Suprapubic skin (tissue), 4 donors: ENCODE data around the gene EVL. TPM values are rescaled to one million over a fixed set of nuclear protein-coding genes. Genes with fewer than 3 reads are reported as not detected.
A peak's percentile ranks its signal among the peaks of the same experiment; 100 is the strongest.

Experiments used
- DNase-seq, 2 donors: peaks; one replicate each; pipeline ENCODE4 v3.0.0-alpha.2; 2019; ENCODE audit warnings: low spot score in 2 of 2
- H3K27ac ChIP-seq: fragments of 200-600 bp; sonication (generic); one replicate; pipeline ENCODE4 v1.5.1; 2019
- H3K27me3 ChIP-seq: fragments of 200-600 bp; sonication (generic); one replicate; pipeline ENCODE4 v1.5.1; 2019
- H3K36me3 ChIP-seq: fragments of 200-600 bp; sonication (generic); one replicate; pipeline ENCODE4 v1.5.1; 2019
- H3K4me1 ChIP-seq: fragments of 200-600 bp; sonication (generic); one replicate; pipeline ENCODE4 v1.5.1; 2019
- H3K4me3 ChIP-seq: fragments of 200-600 bp; sonication (generic); one replicate; pipeline ENCODE4 v1.5.1; 2019; ENCODE audit warnings: mild to moderate bottlenecking
- H3K9me3 ChIP-seq: fragments of 200-600 bp; sonication (generic); one replicate; pipeline ENCODE4 v1.5.1; 2019
- CTCF ChIP-seq, 2 donors: fragments of 200-600 bp in 1 of 2; fragments of 450-650 bp in 1 of 2; sonication (generic) in 1 of 2; IDR thresholded peaks; one replicate each; pipeline ENCODE4 v1.5.1; 2016 to 2019; ENCODE audit warnings: antibody characterized with exemption in 2 of 2, mild to moderate bottlenecking in 1 of 2, moderate library complexity in 1 of 2
- EP300 ChIP-seq: sonication (generic); formaldehyde crosslinking; IDR thresholded peaks from one replicate; pipeline ENCODE4 v1.6.1; 2017; ENCODE audit warnings: antibody characterized with exemption
- POLR2A ChIP-seq, 2 donors: fragments of 450-650 bp; IDR thresholded peaks; one replicate each; pipeline ENCODE4 v1.6.1; 2017; ENCODE audit warnings: antibody characterized with exemption in 2 of 2, mild to moderate bottlenecking in 2 of 2, moderate library complexity in 2 of 2
- POLR2AphosphoS5 ChIP-seq, 3 donors: sonication (generic); formaldehyde crosslinking; IDR thresholded peaks; one replicate each; pipeline ENCODE4 v1.6.1; 2017; ENCODE audit warnings: antibody characterized with exemption in 3 of 3
- WGBS: methylation state at CpG from one replicate; pipeline ENCODE4 v1.1.5; 2018; 5-methylcytosine and 5-hydroxymethylcytosine counted together
- total RNA-seq, 4 donors: library from RNA; depleted of rRNA; stranded (reverse); fragments of >200 nt; gene quantifications; one replicate each; pipeline ENCODE4 v1.1.0, GENCODE V29; 2016

Gene EVL
- total RNA-seq, 4 donors from 2014 or later: 48.8 to 80.0 (median 61.4) TPM

GRCh38 chr14:100160534-100160916, 95.3 kb downstream of the EVL start:
- Histone ChIP-seq H3K4me3 (no peak overlapping the region), H3K9me3 (no peaks in the 10 kb centered on the region), H3K27me3 (peaks cover 34% of the 10 kb centered on the region), H3K27ac (no peak overlapping the region), H3K36me3 (no peaks in the 10 kb centered on the region), H3K4me1 (peaks cover 48% of the 10 kb centered on the region)
- WGBS: 93% methylated on average over 3 of the region's 7 CpGs
- TF ChIP-seq POLR2AphosphoS5 (IDR thresholded peaks at IDR 0.05): no peak
- TF ChIP-seq CTCF (IDR thresholded peaks at IDR 0.05): no peak
- TF ChIP-seq POLR2A (IDR thresholded peaks at IDR 0.05): no peak
- TF ChIP-seq EP300: no peak
- DNase-seq: no peak

- H3K36me3 ChIP-seq: no peaks in the 10 kb centered on the region
- H3K4me1 ChIP-seq: peaks cover 20% of the 10 kb centered on the region
- DNase-seq: no peak
- H3K9me3 ChIP-seq: no peaks in the 10 kb centered on the region
- H3K4me3 ChIP-seq: peak overlapping the region; percentile 23
- peaks cover 6% of the 10 kb centered on the region for H3K27me3 ChIP-seq
- H3K27ac ChIP-seq: no peak overlapping the region
- TF ChIP-seq EP300 (no peak), CTCF (IDR thresholded peaks at IDR 0.05) (peak in 1 of 2 donors; percentile 33), POLR2AphosphoS5 (IDR thresholded peaks at IDR 0.05) (no peak)
- WGBS: 55% methylated on average over 15 of the region's 27 CpGs
Observed at GRCh38 chr14:100165376-100165775, 100.2 kb downstream of the EVL start.

- no peaks in the 10 kb centered on the region for H3K9me3 ChIP-seq
- WGBS: 23% methylated on average over 6 of the region's 16 CpGs
- peaks cover 3% of the 10 kb centered on the region for H3K27me3 ChIP-seq
- no peaks in the 10 kb centered on the region for H3K36me3 ChIP-seq
- no peak for DNase-seq
- H3K27ac ChIP-seq: no peak overlapping the region
- peak overlapping the region; percentile 37 for H3K4me3 ChIP-seq
- H3K4me1 ChIP-seq: peaks cover 20% of the 10 kb centered on the region
- TF ChIP-seq POLR2AphosphoS5 (IDR thresholded peaks at IDR 0.05) (no peak), POLR2A (IDR thresholded peaks at IDR 0.05) (no peak), EP300 (no peak), CTCF (IDR thresholded peaks at IDR 0.05) (no peak)
Observed at GRCh38 chr14:100165831-100166440, 100.7 kb downstream of the EVL start.

GRCh38 chr14:100168506-100168905, 103.3 kb downstream of the EVL start:
- H3K27me3 ChIP-seq: no peaks in the 10 kb centered on the region
- H3K4me1 ChIP-seq: peaks cover 20% of the 10 kb centered on the region
- DNase-seq: no peak
- no peak overlapping the region for H3K27ac ChIP-seq
- no peaks in the 10 kb centered on the region for H3K36me3 ChIP-seq
- 72% methylated on average over 1 of the region's 1 CpG for WGBS
- no peaks in the 10 kb centered on the region for H3K9me3 ChIP-seq
- H3K4me3 ChIP-seq: no peak overlapping the region
- no peak for TF ChIP-seq EP300
- no peak for TF ChIP-seq POLR2A (IDR thresholded peaks at IDR 0.05)
- TF ChIP-seq CTCF (IDR thresholded peaks at IDR 0.05): no peak
- no peak for TF ChIP-seq POLR2AphosphoS5 (IDR thresholded peaks at IDR 0.05)

- no peaks in the 10 kb centered on the region for H3K36me3 ChIP-seq
- TF ChIP-seq CTCF (IDR thresholded peaks at IDR 0.05) (no peak), POLR2AphosphoS5 (IDR thresholded peaks at IDR 0.05) (no peak), POLR2A (IDR thresholded peaks at IDR 0.05) (no peak), EP300 (no peak)
- 95% methylated on average over 2 of the region's 2 CpGs for WGBS
- no peaks in the 10 kb centered on the region for H3K27me3 ChIP-seq
- H3K27ac ChIP-seq: no peak overlapping the region
- H3K4me1 ChIP-seq: peaks cover 11% of the 10 kb centered on the region
- no peak overlapping the region for H3K4me3 ChIP-seq
- H3K9me3 ChIP-seq: no peaks in the 10 kb centered on the region
- no peak for DNase-seq
Observed at GRCh38 chr14:100170880-100171279, 105.7 kb downstream of the EVL start.
